K562 (cell line): ENCODE measurements around the gene PRAMEF1. TPM values are rescaled to one million over a fixed set of nuclear protein-coding genes. Genes with fewer than 3 reads are reported as not detected.

ENCODE experiments used
- CBFA2T3 ChIP-seq: fragments of 450-650 bp; IDR thresholded peaks from 2 replicates; pipeline ENCODE4 v1.6.1; 2017
- CEBPB ChIP-seq: fragments of 450-650 bp; IDR thresholded peaks from 2 replicates; pipeline ENCODE4 v1.6.1; 2016; ENCODE audit warnings: missing genetic modification characterization, missing compliant biosample characterization
- CREM ChIP-seq: IDR thresholded peaks from 2 replicates; pipeline ENCODE4 v1.6.1; 2014; ENCODE audit warnings: antibody characterized with exemption, low read depth
- CXXC5 ChIP-seq: fragments of 250-450 bp; sonication (Bioruptor Pico); IDR thresholded peaks from 2 replicates; pipeline ENCODE4 v1.8.0; 2022; ENCODE audit warnings: inconsistent platforms, mild to moderate bottlenecking, moderate library complexity
- FOXJ2 ChIP-seq: fragments of 200-800 bp; sonication (Bioruptor generic); IDR thresholded peaks from 2 replicates; pipeline ENCODE4 v1.6.1; 2016; ENCODE audit warnings: missing genetic modification characterization, missing compliant biosample characterization
- FOXJ3 ChIP-seq: sonication (generic); formaldehyde crosslinking; IDR thresholded peaks from 2 replicates; pipeline ENCODE4 v1.4.0; 2020; ENCODE audit warnings: mild to moderate bottlenecking, missing genetic modification reagents
- GABPA ChIP-seq: fragments of 200-800 bp; sonication (Bioruptor generic); conservative IDR thresholded peaks from 2 replicates; pipeline ENCODE4 v1.6.1; 2016; ENCODE audit warnings: low read depth, missing genetic modification characterization, missing compliant biosample characterization
- HDAC1 ChIP-seq, 2 experiments: fragments of 450-650 bp; IDR thresholded peaks; 2 replicates each; pipeline ENCODE4 v1.6.1; 2016 to 2017; ENCODE audit warnings: inconsistent platforms in 1 of 2, mild to moderate bottlenecking in 1 of 2, moderate library complexity in 1 of 2
- HMG20A ChIP-seq: fragments of 450-650 bp; formaldehyde crosslinking; conservative IDR thresholded peaks from 2 replicates; pipeline ENCODE4 v1.4.0; 2020; ENCODE audit warnings: mild to moderate bottlenecking, mixed read lengths
- IRF9 ChIP-seq: fragments of 450-650 bp; IDR thresholded peaks from 2 replicates; pipeline ENCODE4 v1.6.1; 2016; ENCODE audit warnings: missing biosample characterization, missing genetic modification characterization
- JUNB ChIP-seq: fragments of 450-650 bp; formaldehyde crosslinking; conservative IDR thresholded peaks from 2 replicates; pipeline ENCODE4 v1.4.0; 2020; ENCODE audit warnings: mild to moderate bottlenecking
- KLF13 ChIP-seq: fragments of 450-650 bp; IDR thresholded peaks from 2 replicates; pipeline ENCODE4 v1.6.1; 2016; ENCODE audit warnings: missing genetic modification characterization, low read depth, mild to moderate bottlenecking, missing compliant biosample characterization, moderate library complexity, borderline replicate concordance
- MAZ ChIP-seq, 2 experiments: fragments of 450-650 bp in 1 of 2; sonication (generic) in 1 of 2; formaldehyde crosslinking; IDR thresholded peaks in 1 of 2; conservative IDR thresholded peaks in 1 of 2; 2 replicates each; pipeline versions ENCODE4 v1.4.0 to v1.5.0; 2020; ENCODE audit warnings: mild to moderate bottlenecking in 1 of 2, missing genetic modification reagents in 1 of 2
- MCM2 ChIP-seq: fragments of 450-650 bp; IDR thresholded peaks from 2 replicates; pipeline ENCODE4 v1.6.1; 2017; ENCODE audit warnings: low read depth, mild to moderate bottlenecking
- MCM3 ChIP-seq: fragments of 450-650 bp; IDR thresholded peaks from 2 replicates; pipeline ENCODE4 v1.6.1; 2016
- MEIS2 ChIP-seq: fragments of 450-650 bp; IDR thresholded peaks from 2 replicates; pipeline ENCODE4 v1.6.1; 2014; ENCODE audit warnings: mild to moderate bottlenecking; ENCODE audit not compliant: partially characterized antibody
- NBN ChIP-seq: fragments of 450-650 bp; IDR thresholded peaks from 2 replicates; pipeline ENCODE4 v1.6.1; 2016; ENCODE audit warnings: low read depth, mild to moderate bottlenecking
- PHF8 ChIP-seq: fragments of 200-600 bp; sonication (generic); IDR thresholded peaks from 2 replicates; pipeline ENCODE4 v1.6.1; 2012; ENCODE audit warnings: mixed run types, mild to moderate bottlenecking, inconsistent platforms, low read length, moderate library complexity, borderline replicate concordance
- POLR2AphosphoS5 ChIP-seq: IDR thresholded peaks from 2 replicates; pipeline ENCODE4 v1.6.1; 2011; ENCODE audit warnings: mild to moderate bottlenecking, low read depth, low read length, moderate library complexity; ENCODE audit not compliant: control insufficient read depth, insufficient read depth
- SAFB ChIP-seq: fragments of 200-400 bp; formaldehyde crosslinking; IDR thresholded peaks from 2 replicates; pipeline ENCODE4 v1.6.1; 2017; ENCODE audit warnings: low read depth, low read length, borderline replicate concordance
- SAP30 ChIP-seq: fragments of 200-600 bp; sonication (generic); IDR thresholded peaks from 2 replicates; pipeline ENCODE4 v1.6.1; 2012; ENCODE audit warnings: borderline replicate concordance, low read depth, mild to moderate bottlenecking, moderate library complexity, low read length, control low read depth, inconsistent platforms; ENCODE audit not compliant: insufficient read depth, poor library complexity, severe bottlenecking
- SMAD4 ChIP-seq: fragments of 250-450 bp; sonication (Bioruptor Pico); conservative IDR thresholded peaks from 2 replicates; pipeline ENCODE4 v1.8.0; 2021; ENCODE audit warnings: inconsistent platforms, mild to moderate bottlenecking, moderate library complexity
- SMARCE1 ChIP-seq: fragments of 450-650 bp; IDR thresholded peaks from 2 replicates; pipeline ENCODE4 v1.7.1; 2016; ENCODE audit warnings: mild to moderate bottlenecking
- SRSF7 ChIP-seq: fragments of 200-400 bp; formaldehyde crosslinking; optimal IDR thresholded peaks from 2 replicates; pipeline ENCODE3; 2017; ENCODE audit warnings: mild to moderate bottlenecking, low read depth, low read length
- TCF3 ChIP-seq: sonication (generic); formaldehyde crosslinking; IDR thresholded peaks from 2 replicates; pipeline ENCODE4 v1.4.0; 2020; ENCODE audit warnings: mild to moderate bottlenecking, missing genetic modification reagents
- TEAD4 ChIP-seq, 2 experiments: sonication (generic) in 1 of 2; formaldehyde crosslinking in 1 of 2; IDR thresholded peaks; 2 replicates each; pipeline versions ENCODE4 v1.6.1 to v1.8.0; 2012 to 2022; ENCODE audit warnings: borderline replicate concordance in 1 of 2, inconsistent platforms in 1 of 2, low read length in 1 of 2, mild to moderate bottlenecking in 1 of 2, missing genetic modification reagents in 1 of 2
- ZNF431 ChIP-seq: sonication (generic); formaldehyde crosslinking; IDR thresholded peaks from 2 replicates; pipeline ENCODE4 v1.8.0; 2022; ENCODE audit warnings: mild to moderate bottlenecking, missing genetic modification reagents
- polyA plus RNA-seq, 8 experiments: library from polyadenylated mRNA; depleted of rRNA in 4 of 8; stranded (reverse) in 5 of 8; unstranded in 3 of 8; fragments of >200 nt; fragmentation: Nextera tagmentation in 2 of 8; fragmentation: Illumina TruSeq in 1 of 8; extraction: Ambion mirVana in 2 of 8; extraction: Trizol in 1 of 8; gene quantifications; 2 replicates each; pipeline versions ENCODE4 v1.2.1 to v1.2.3, GENCODE V29; 2011 to 2014; ENCODE audit warnings: inconsistent platforms in 1 of 8, missing spikeins in 1 of 8
- total RNA-seq, 7 experiments: library from RNA; depleted of rRNA in 6 of 7; stranded (reverse); fragments of >200 nt in 6 of 7; fragmentation: Illumina TruSeq in 2 of 7; extraction: Trizol in 2 of 7; gene quantifications; 2 replicates each; pipeline versions ENCODE4 v1.2.1 to v1.2.3, GENCODE V29; 2011 to 2021; ENCODE audit warnings: low replicate concordance in 1 of 7
- TF ChIP-seq, protein P1 (sequence below): fragments of 450-650 bp; IDR thresholded peaks from 2 replicates; pipeline ENCODE4 v1.6.1; 2016

The PRAMEF1 gene
- total and polyA plus RNA-seq, 9 of the 15 experiments (the other 6 are each of a cell fraction or from before 2014, with no cell fraction given), result not detected

GRCh38 chr1:12745126-12745991 lies 45.8 kb upstream of the PRAMEF1 start (continued):
- 0 out of 2 replicates have a peak, but pooled peaks have one; percentile 21 for TF ChIP-seq TCF3 (CRISPR knock-in tag)
- TF ChIP-seq MCM3, result no peak
- no peak for TF ChIP-seq HMG20A (CRISPR knock-in tag)
- TF ChIP-seq FOXJ2 (tag), result peak; percentile 69; the same call in 1 of the 2 replicates
- no peak for TF ChIP-seq KLF13 (tag)
- peak; percentile 72 for TF ChIP-seq IRF9
- no peak for TF ChIP-seq SRSF7
- no peak for TF ChIP-seq SAFB
- 0 out of 2 replicates have a peak, but pooled peaks have one; percentile 53 for TF ChIP-seq SMAD4
- no peak for TF ChIP-seq JUNB (CRISPR knock-in tag)
- TF ChIP-seq SAP30, result no peak
- TF ChIP-seq FOXJ3 (CRISPR knock-in tag), result no peak
- peak; percentile 8; the same call in 1 of the 2 replicates for TF ChIP-seq TEAD4 (IDR thresholded peaks at IDR 0.05; ENCODE audit: low read length)
- TF ChIP-seq TEAD4 (CRISPR knock-in tag; IDR thresholded peaks at IDR 0.05; ENCODE audit: borderline replicate concordance), result no peak
- TF ChIP-seq MEIS2, result peak; percentile 49
- no peak for TF ChIP-seq GABPA (tag)
- no peak for TF ChIP-seq ZNF431 (CRISPR knock-in tag)
- TF ChIP-seq PHF8, result no peak
- TF ChIP-seq SMARCE1, result peak; percentile 83; the same call in 1 of the 2 replicates
- peak; percentile 58 for TF ChIP-seq CXXC5 (CRISPR knock-in tag)
- no peak for TF ChIP-seq HDAC1 (IDR thresholded peaks at IDR 0.05)
- peak; percentile 51; the same call in 1 of the 2 replicates for TF ChIP-seq NBN
- TF ChIP-seq MCM2, result no peak
- no peak for TF ChIP-seq CREM
- TF ChIP-seq, protein P1, sequence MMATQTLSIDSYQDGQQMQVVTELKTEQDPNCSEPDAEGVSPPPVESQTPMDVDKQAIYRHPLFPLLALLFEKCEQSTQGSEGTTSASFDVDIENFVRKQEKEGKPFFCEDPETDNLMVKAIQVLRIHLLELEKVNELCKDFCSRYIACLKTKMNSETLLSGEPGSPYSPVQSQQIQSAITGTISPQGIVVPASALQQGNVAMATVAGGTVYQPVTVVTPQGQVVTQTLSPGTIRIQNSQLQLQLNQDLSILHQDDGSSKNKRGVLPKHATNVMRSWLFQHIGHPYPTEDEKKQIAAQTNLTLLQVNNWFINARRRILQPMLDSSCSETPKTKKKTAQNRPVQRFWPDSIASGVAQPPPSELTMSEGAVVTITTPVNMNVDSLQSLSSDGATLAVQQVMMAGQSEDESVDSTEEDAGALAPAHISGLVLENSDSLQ, result no peak
- TF ChIP-seq CBFA2T3, result no peak
- peak; percentile 70 for TF ChIP-seq CEBPB (tag)
- no peak for TF ChIP-seq POLR2AphosphoS5
- no peak; a peak in 1 of 4 replicates for TF ChIP-seq MAZ (CRISPR knock-in tag; conservative IDR thresholded peaks at IDR 0.05 in 1 of 2, IDR thresholded peaks at IDR 0.05 in 1 of 2)
